ENCODE measurements around the gene DLG4. TPM values are rescaled to one million over a fixed set of nuclear protein-coding genes. Genes with fewer than 3 reads are reported as not detected.

The DLG4 gene
- total RNA-seq, 2 experiments from 2014 or later = 9.5 to 9.7 TPM

- Mint-ChIP-seq H3K4me3 (peak overlapping the region; percentile 94), H3K27me3 (no peaks in the 10 kb centered on the region), H3K36me3 (ENCODE audit: low read depth) (peaks cover 28% of the 10 kb centered on the region), H3K4me1 (ENCODE audit: low read depth) (peaks cover 48% of the 10 kb centered on the region), H3K9me3 (no peaks in the 10 kb centered on the region), H3K27ac (peak overlapping the region; percentile 81)
- CTCF ChIA-PET = interaction anchor here (0.7 to 3.6 kb wide), 16 partner anchors 9 to 990 kb away, joined by 3 to 41 read pairs (median 4); partner anchors contain the start of genes AURKB, CTDNEP1, DVL2 and GABARAP
- TF ChIP-seq, protein P1, sequence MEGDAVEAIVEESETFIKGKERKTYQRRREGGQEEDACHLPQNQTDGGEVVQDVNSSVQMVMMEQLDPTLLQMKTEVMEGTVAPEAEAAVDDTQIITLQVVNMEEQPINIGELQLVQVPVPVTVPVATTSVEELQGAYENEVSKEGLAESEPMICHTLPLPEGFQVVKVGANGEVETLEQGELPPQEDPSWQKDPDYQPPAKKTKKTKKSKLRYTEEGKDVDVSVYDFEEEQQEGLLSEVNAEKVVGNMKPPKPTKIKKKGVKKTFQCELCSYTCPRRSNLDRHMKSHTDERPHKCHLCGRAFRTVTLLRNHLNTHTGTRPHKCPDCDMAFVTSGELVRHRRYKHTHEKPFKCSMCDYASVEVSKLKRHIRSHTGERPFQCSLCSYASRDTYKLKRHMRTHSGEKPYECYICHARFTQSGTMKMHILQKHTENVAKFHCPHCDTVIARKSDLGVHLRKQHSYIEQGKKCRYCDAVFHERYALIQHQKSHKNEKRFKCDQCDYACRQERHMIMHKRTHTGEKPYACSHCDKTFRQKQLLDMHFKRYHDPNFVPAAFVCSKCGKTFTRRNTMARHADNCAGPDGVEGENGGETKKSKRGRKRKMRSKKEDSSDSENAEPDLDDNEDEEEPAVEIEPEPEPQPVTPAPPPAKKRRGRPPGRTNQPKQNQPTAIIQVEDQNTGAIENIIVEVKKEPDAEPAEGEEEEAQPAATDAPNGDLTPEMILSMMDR (IDR thresholded peaks at IDR 0.05) = peak; percentile 49
- POLR2A ChIA-PET = interaction anchor here (0.7 to 13.2 kb wide), 10 partner anchors 16 to 175 kb away, joined by 3 to 261 read pairs (median 4); partner anchors contain the start of genes ACAP1, CTDNEP1, DVL2 and ELP5
- peak; percentile 41 for ATAC-seq
- intact Hi-C loops (cut with micrococcal nuclease) = no loop called here
- peak; percentile 81 for DNase-seq
Observed at GRCh38 chr17:7220593-7221277, 1.1 kb upstream of the DLG4 start.

DNA sequence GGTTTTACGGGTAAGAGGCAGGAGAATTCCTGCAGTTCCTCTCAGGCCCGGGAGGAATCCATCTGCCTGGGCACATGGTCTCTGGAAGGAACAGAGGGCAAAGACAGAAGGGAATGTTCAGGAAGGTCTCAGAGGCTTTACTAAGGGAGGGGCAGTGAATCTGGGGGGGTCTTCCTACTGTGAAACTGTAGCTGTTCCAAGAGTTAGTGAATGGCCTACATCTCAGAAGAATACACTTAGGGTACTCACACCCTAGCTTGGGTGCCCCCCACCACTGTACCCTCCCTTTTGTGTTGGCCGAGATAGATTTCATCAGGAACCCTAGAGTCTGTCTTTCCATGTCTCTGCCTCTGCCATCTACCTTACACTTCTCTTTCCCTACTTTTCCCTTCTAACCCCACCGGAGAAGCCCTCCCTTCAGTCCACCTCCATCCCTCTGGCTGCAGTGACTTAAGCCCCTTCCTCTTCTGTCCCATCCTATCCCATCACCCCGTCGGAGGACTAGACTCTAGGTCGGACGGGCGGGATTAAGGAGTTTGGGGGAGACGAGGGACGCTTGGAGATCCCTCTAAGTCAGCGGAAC is 316 bp downstream of the DLG4 start:
- CTCF ChIA-PET = interaction anchor here (0.7 to 3.6 kb wide), 8 partner anchors 14 to 174 kb away, joined by 3 to 41 read pairs (median 12); partner anchors contain the start of genes DVL2, GABARAP, PHF23 and SLC2A4
- H3K4me1 Mint-ChIP-seq (ENCODE audit: low read depth) = peaks cover 61% of the 10 kb centered on the region
- DNase-seq (no peak), ATAC-seq (no peak)
- TF ChIP-seq, protein P1 (IDR thresholded peaks at IDR 0.05) = no peak
- POLR2A ChIA-PET = interaction anchor here (0.7 to 13.2 kb wide), 8 partner anchors 15 to 355 kb away, joined by 3 to 261 read pairs (median 5); partner anchors contain the start of genes ACAP1, CTDNEP1, DVL2 and GABARAP
- no peaks in the 10 kb centered on the region for H3K9me3 Mint-ChIP-seq
- H3K4me3 Mint-ChIP-seq = peak overlapping the region; percentile 94
- no peaks in the 10 kb centered on the region for H3K27me3 Mint-ChIP-seq
- peak overlapping the region; percentile 94 for H3K27ac Mint-ChIP-seq
- intact Hi-C loops (cut with micrococcal nuclease) = no loop called here
- H3K36me3 Mint-ChIP-seq (ENCODE audit: low read depth) = peaks cover 28% of the 10 kb centered on the region

GRCh38 chr17:7218758-7219157 is 878 bp downstream of the DLG4 start:
- ChIA-PET POLR2A (interaction anchor here (1.0 to 13.2 kb wide), 5 partner anchors 18 to 355 kb away, joined by 3 to 261 read pairs (median 5); partner anchors contain the start of genes CTDNEP1, DVL2, GABARAP and PHF23), CTCF (interaction anchor here (0.7 to 3.1 kb wide), 4 partner anchors 15 to 173 kb away, joined by 3 to 41 read pairs (median 20); partner anchors contain the start of genes DVL2, GABARAP, PHF23 and SLC2A4)
- H3K27me3 Mint-ChIP-seq = no peaks in the 10 kb centered on the region
- H3K4me3 Mint-ChIP-seq = peak overlapping the region; percentile 94
- TF ChIP-seq, protein P1 (IDR thresholded peaks at IDR 0.05) = no peak
- intact Hi-C loops (cut with micrococcal nuclease) = no loop called here
- H3K36me3 Mint-ChIP-seq (ENCODE audit: low read depth) = peaks cover 24% of the 10 kb centered on the region
- no peaks in the 10 kb centered on the region for H3K9me3 Mint-ChIP-seq
- peak overlapping the region; percentile 94 for H3K27ac Mint-ChIP-seq
- DNase-seq = no peak
- peaks cover 66% of the 10 kb centered on the region for H3K4me1 Mint-ChIP-seq (ENCODE audit: low read depth)
- ATAC-seq = no peak

DNA sequence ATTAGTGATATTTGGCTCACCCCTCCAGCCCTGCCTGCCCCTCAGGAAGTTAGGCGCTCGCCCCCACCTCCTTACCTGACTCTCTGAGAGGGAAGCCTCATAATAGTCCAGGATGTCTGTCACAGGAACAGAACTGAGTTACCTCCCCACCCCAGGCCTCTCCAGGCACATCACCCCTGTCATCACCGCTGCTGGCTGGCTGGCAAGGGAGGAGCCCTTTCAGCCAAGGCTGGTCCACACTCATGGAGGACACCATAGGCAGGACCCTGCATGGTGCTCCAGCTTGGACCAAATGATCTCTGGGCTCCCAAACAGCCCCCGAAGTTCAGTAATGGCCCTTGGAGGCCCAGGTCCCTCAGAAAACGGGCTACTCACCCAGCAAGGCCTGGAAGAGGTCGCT is 1.5 kb downstream of the DLG4 start:
- H3K9me3 Mint-ChIP-seq = no peaks in the 10 kb centered on the region
- peak overlapping the region; percentile 72 for H3K27ac Mint-ChIP-seq
- ChIA-PET POLR2A (interaction anchor here (1.0 to 13.2 kb wide), 2 partner anchors 19 to 173 kb away, joined by 3 to 261 read pairs; partner anchors contain the start of genes DVL2, GABARAP and PHF23), CTCF (no interaction called here)
- H3K4me3 Mint-ChIP-seq = peak overlapping the region; percentile 60
- DNase-seq (peak; percentile 34), ATAC-seq (no peak)
- peaks cover 72% of the 10 kb centered on the region for H3K4me1 Mint-ChIP-seq (ENCODE audit: low read depth)
- H3K36me3 Mint-ChIP-seq (ENCODE audit: low read depth) = peaks cover 18% of the 10 kb centered on the region
- TF ChIP-seq, protein P1 (IDR thresholded peaks at IDR 0.05) = no peak
- intact Hi-C loops (cut with micrococcal nuclease) = no loop called here
- H3K27me3 Mint-ChIP-seq = no peaks in the 10 kb centered on the region

Measured in activated CD8-positive, alpha-beta T cell treated with anti-CD3 and anti-CD28 coated beads for 36 hours (primary cell).